Measurements from ENCODE around the gene DCC. TPM values are rescaled to one million over a fixed set of nuclear protein-coding genes. Genes with fewer than 3 reads are reported as not detected.
A peak's percentile ranks its signal among the peaks of the same experiment; 100 is the strongest.

The DCC gene
- total RNA-seq, 1 donor from 2014 or later = 2.0 TPM

DNA sequence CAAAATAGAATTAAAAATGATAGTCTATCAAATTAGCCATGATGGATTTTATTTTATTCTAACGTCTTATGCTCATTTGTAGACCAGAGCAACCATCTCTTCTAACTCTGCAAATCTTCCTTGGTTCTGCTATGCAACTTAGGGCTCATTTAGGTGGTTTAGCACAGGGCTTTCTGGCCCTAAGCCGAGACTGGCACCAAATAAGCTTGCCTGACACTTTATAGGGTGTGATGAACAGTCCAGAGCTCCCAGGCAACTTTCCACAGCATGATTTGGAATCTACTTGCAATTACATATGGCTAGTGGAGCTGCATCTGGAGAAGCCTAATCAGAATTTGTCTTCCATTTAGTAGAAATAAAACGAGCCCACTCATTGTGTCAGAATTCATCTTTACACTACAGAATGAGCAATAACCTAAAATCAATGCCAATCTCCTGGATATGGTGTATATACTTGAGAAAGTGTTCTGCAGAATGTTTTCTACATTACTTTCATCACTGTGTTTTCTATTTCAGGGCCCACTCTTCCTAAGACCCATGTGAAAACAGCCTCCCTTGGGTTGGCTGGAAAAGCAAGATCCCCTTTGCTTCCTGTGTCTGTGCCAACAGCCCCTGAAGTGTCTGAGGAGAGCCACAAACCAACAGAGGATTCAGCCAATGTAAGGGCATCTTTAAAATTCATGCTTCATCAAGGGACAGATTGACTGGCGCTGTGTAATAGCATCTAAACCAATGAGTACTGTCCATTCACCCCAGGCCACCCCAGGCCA is 1186.3 kb downstream of the DCC start:
- no peak for DNase-seq

DNA sequence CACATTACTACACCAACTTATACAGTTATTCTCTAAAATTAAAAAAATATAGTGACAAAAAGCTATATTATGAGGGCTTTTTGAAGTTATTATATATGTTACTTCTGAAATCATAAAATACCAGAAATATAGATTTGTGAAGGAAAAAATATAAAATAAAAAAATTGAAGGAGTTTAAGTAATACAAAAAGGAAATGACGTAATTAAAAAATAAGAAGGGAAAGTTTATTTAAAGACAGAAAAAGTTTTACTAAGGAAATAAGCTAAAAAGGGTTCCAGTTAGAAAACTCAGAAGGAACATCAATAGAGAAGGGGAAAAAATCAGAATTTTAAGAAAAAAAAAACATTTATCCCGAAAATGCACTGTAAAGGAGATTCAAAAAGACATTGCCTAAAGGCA is 1187.4 kb downstream of the DCC start:
- no peak for DNase-seq

DNA sequence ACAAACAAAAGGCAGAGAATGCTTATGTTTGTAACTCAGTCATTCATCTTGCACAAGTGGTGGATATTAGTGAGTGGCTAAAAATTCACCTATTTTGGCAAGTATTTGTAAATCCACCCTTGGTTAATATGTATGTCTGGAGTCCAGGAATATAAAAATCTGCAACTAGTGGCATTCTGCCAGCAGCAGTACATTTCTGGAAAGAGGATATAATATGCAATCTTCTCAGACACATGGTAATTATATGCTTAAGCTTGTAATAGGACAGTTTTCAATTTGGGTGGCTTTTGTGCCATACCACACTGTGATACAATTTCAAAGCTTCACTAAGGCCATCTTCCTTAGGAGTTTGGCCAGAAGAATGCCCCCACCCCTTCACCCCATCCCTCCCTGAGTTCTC is 1191.2 kb downstream of the DCC start:
- DNase-seq = no peak

DNA sequence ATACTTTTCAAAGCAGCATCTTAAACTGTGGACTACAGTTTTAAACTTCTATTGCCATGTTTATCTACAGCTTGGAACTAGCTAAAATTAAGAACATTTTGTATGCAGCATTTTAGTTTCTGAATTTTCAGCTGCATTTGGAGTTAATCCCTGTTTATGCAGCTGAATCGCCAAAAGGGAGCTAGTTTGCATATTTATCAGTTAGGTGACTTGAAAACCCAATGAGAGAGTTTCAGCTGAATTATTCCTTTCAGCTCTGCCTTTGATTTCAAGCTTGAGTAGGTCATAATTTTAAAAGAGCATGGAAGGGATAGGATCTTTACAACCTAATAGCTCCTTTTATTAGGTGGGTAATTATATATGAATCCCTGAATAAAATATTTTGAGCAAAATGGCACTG is 1191.9 kb downstream of the DCC start:
- DNase-seq = no peak

DNA sequence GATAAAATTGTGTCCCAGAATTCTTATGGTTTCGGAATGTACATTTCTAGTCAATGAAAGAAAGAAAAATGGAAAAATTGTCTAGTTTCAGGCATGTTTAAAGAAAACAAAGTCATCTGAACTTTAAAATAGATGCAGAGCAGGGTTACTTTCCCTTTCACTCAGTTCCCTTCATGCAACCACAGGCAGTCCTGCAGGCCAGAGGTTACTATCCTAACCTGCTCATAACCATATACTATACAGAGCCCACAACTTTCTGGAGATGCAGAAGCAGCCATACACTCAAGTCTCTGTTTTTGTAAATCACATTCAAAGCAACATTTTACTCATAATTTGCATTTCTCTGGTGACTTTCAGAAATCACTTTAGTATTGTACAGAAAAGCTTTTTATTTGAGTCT is 1194.2 kb downstream of the DCC start:
- no peak for DNase-seq

DNA sequence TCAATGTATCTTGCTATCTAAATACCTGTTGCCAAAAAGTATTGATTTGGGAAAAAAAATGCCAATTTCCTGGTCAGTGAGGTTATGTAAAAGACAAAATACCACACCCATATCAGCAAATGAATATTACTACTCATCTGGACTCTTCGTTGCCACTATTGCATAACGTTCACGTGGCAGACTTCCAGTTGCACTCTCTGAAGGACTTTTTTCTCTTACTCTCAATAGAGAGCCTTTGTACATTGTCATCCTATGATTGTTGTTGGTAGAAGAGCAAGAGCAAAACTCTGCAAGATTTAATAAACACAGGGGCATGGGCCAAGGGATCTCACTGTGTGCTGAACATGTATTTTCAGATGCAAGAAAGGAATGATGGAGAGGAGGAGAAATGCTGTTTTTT is 1194.7 kb downstream of the DCC start:
- peak; percentile 6 for DNase-seq

DNA sequence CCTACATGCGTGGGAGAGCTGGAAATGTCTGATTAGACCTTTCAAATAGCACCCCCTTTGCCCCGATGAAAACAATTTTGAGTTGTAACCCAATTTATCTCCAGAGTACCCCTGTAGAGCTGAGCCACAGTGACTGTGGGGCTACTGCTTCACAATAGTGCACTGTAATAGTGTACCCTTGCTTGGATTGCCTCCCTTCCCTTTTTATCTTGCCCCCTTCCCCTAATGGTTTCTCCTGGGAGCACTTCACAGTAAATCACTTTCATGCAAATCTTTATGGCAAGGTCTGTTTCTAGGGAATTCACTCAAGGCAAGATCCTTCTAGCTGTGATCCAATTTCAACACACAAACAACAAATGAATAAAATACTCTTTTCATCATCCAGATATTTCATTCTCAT is 1196.9 kb downstream of the DCC start:
- no peak for DNase-seq

DNA sequence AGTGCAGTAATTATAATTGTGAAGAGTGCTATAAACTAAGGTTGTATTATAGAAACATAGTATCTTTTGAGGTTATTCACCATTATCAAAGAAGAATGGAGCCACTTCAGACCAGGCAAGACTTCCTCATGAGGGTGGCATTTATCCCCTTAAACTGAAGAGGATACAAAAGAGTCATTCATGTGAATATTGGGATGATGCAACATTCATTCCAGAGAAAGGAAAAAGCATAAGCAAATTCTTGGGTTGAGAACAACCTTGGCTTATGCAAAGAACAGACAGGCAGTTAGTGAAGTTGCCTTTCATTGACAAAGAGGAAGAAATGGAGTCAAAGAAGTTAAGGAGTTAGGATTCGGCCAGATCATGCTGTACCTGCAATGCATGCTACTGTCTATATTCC is 1201.9 kb downstream of the DCC start:
- no peak for DNase-seq

DNA sequence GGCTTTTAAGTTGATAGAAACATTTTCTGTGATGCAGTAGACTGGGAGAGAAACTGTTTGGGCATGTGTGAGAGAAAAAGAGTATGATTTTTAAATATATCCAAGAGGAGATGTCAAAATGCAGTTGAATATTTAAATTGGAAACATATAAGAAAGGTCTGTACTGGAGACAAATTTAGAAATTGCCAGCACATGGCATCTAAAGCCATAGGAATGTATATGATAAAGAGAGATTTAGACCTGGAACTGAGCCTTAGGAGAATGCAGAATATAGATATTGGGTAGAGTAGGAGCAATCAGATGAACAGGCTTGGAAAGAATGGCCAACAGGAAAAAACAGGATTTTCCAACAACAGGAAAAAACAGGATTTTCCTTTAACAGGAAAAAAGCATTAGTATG is 1203.7 kb downstream of the DCC start:
- DNase-seq = no peak

DNA sequence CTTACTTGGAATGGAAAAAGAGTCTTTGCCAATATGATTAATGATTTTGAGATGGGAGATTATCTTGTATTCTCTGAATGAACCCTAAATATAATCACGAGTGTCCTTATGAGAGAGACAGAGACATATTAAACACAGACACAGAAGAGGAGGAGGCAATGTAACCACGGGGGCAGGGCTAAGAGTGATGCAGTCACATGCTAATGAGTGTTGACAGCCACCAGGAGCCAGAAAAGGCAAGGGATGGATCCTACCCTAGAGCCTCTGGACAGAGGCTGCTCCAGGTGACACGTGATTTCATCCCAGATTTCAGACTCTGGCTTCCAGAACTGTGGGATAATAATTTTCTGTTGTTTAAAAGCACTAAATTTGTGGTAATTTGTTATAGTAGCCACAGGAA is 1204.9 kb downstream of the DCC start:
- DNase-seq = no peak

DNA sequence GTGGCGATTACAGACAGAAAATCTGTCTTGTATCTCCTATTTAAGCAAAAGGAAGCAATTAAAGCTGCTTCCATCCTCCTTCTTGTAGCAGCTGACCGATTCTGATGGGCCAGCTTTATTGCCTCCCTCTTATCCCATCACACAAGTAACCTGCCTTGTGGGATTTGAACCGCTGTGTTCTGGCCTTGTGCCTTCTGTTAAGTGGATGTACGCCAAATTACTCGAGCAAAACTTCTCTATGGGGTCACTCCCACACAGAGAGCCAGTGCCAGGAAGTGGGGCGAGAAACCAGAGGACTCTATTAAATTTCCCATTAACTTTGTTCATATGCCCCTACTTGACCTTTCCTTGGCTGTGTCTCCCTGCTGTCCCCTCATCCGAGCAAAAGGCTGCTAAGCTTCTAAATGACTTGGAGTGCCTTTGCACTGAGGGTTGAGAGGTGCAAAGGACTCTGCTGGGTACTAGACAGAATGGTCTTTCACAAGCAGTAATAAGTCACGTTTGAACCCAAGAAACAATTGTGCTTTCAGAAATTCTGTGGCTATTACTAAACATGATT is 1212.0 kb downstream of the DCC start:
- DNase-seq = peak; percentile 35

DNA sequence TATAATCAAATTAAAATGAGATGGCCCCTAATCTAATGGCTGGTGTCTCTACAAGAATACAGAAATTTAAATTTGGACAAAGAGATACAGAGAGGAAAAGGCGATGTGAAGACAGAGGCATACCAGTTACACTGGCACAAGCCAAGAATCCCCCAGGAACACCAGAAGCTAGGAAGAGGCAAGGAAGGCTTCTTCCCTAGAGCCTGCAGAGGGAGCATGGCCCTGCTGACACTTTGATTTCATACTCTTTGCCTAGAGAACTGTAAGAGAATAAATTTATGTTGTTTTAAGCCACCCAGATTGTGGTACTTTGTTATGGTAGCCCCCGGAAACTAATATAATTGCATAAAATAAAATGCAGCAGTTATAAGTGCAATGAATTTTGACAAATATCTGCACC is 1213.0 kb downstream of the DCC start:
- DNase-seq = no peak

DNA sequence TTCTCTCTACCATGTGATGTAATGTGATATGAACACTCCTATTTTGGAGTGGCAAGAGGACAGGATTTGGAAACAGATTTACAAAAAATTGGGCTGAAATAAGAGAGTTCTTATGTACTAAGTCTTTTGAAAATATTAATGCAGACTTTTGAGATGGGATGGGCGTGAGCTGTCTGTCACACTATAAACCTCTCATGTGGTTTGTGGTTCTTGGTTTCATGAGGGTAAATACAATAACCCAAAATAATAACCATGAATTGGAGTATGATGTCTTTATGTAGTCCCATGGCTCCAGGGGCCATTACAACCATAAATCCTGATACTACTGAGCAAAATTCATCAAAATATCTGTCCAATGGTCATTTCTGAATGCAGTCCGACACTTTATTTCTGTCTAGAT is 1216.5 kb downstream of the DCC start:
- no peak for DNase-seq

DNA sequence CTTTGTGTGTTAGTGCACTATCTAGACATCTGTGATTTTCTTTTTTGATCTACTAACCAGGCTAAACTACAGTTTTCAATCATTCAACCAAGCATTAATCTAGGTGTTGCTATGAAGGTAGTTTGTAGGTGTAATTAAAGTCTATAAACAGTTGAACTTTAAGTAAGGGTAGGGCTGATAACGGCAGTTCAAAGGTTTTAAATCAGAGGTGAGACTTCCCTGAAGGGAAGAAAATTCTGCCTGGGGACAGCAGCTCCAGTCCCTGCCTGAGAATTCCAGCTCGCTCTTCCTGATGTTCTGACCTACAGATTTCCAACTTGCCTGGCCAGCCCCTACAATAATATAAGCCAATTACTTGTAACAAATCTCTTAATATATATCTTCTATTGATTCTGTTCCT is 1220.5 kb downstream of the DCC start:
- no peak for DNase-seq

DNA sequence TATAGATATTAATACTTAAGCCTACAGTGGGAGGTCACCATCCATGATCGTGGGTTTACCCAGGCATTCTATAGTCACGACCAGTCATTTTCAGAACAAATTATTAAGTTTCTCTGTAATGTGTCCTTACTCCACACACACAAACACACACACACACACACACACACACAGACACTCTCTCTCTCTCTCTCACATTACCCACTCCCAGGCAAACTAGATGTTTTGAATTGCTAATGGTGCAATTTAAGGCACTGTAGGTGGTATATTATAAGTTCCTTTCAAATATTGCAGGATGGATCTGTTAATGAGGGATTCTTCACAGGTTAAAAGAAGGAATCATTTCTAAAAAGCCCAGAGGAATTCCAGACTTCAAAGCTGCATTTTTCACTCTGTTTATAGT is 1226.6 kb downstream of the DCC start:
- no peak for DNase-seq

DNA sequence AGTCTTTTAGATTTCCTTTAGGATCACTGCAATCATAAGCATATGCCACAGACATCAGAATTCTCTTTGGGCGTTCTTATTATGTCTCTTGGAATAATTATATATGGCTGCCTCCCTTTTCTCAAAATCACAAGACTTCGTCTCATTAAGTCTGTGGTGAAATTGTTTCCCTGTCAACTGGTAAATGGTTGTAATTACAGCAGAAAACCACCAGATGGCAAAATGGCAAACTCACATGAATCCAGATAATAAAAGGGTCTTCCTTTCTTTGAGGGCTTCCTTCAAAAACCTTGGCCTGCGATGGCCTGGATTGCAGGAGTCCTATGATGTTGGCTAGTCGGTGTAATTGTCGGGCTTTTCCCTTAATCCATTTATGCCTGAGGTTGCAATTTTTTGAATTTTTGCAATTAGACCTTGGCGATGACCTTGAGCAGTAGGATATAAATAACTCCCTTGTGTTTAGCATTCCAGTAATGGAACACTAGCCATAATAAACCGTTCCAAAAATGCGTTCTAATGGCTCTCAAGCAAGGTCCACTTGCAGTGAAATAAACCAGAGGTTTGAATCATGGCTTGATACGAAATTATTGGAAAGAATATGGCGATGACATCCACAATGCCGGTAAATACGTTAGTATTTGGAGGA is 1228.1 kb downstream of the DCC start:
- no peak for DNase-seq

Small RNA genes lying within 50 kb of the gene (small RNA-seq; reads per million reads assigned to genes)
- gene AC011155.1 (ENCODE audit: low replicate concordance) = not detected
- not detected for gene MIR4528 (ENCODE audit: low replicate concordance)
